CD1c-positive myeloid dendritic cell (primary cell): ENCODE results near the gene THAP4.
"Not testable (repeated sequence)": the region's sequence is repeated elsewhere in the genome, so short reads cannot be mapped to it uniquely, and the experiment has no call there.

ENCODE experiments used
- DNase-seq: peaks from one replicate; pipeline ENCODE4 v3.0.0-alpha.2; 2016; ENCODE audit errors: extremely low spot score

THAP4 gene

GRCh38 chr2:241613017-241613780 is 23.8 kb downstream of the THAP4 start:
- DNase-seq = no peak

GRCh38 chr2:241612156-241613016 is 24.6 kb downstream of the THAP4 start:
- DNase-seq = no peak

- DNase-seq = no peak
These were observed 25.9 kb downstream of the THAP4 start for GRCh38 chr2:241611062-241611461.

- peak; percentile 89 for DNase-seq
These were observed 26.8 kb downstream of the THAP4 start for GRCh38 chr2:241609859-241610793.

DNA sequence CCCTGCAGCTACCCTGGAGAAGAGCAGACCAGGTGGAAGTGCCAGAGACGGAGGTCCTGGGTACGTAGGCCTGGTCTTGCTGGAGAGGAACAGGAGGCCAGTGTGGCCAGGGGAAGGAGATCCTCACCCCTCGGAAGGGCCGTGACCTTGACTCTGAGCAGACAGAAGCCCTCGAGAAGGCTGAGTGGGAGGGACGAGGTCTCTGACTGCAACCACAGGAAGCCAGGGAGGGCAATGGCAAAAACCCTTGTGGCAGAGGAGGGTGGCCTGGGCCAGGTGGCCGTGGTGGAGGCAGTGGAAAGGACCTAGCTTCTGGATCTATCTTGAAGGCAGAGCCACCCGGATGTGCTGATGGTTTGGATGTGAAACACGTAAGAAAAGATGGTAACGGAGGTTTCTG is 28.1 kb downstream of the THAP4 start:
- DNase-seq = peak; percentile 13

GRCh38 chr2:241607162-241607885 is 29.6 kb downstream of the THAP4 start:
- DNase-seq = no peak

DNA sequence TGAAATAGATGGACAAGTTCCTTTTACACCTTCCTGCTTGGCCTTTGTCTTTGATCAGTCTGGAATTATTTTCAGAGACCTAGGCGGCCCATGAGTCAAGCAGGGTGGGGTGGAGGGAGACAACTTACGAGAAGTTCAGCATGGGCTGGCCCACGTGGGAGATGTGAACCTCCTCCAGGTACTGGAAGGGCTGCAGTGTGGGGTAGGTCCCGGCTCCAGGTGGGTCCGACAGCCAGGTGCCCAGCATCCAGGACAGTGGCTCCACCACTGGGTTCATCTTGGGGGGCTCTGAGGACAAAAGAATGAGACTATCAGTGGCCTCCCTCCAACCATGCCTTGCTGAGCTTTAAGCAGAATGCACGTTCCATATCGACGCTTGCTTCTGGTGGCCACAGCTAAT is 30.8 kb downstream of the THAP4 start:
- DNase-seq = no peak

- DNase-seq = no peak
These were observed 33.3 kb downstream of the THAP4 start for GRCh38 chr2:241603686-241604085.

DNA sequence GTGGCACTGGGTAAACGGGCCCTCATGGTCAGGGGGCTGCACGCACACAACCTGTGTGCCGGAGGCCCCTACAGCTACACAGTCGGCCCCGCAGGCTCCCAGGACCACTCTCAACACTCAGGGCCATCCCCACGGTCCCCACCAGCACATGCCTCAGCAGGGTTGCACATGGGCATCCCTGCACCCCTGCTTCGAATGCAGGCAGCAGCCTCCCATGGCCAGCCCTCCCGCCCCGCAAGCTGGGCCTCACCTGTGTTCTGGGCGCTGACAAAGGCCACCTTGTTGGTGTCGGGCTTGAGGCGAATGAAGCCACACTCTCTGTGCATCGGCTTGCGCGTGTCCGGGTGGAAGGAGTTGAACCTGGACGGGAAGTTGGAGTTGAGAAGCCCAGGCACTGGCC is 34.2 kb downstream of the THAP4 start:
- no peak for DNase-seq

DNA sequence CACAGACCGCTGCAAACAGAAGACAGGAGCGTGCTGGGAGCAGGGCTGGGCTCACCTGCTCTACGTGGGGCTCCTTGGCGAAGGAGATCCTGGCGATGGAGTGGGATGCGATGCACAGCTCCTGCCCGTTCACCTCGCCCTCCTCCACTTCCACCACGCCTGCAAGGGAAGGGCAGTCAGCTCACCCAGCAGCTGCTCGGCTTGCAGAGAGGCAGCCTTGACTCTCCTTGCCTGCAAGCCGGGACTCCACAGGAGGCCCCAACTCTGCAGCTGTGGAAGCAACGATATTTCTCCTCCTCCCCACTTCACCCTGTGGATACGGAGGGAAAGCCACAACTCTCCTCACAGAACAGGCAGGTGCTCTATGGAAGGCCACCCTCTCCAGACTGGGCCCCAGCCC is 35.1 kb downstream of the THAP4 start:
- DNase-seq = no peak

- DNase-seq = no peak
These were observed 37.3 kb downstream of the THAP4 start for GRCh38 chr2:241599615-241600014.

DNA sequence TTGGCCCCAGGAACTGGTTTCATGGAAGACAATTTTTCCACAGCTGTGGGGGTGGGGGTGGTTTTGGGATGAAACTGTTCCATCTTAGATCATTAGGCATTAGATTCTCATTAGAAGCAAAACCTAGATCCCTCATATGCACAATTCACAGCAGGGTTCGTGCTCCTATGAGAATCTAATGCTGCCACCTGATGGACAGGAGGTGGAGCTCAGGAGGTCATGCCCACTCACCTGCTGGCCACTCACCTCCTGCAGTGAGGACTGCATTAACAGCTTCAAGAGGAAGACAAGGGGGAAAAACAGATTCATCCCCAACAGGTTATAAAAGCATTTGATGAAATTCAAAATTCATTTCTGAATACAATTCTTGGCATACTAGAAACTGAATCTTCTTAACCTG is 38.5 kb downstream of the THAP4 start:
- no peak for DNase-seq

- DNase-seq = no peak
These were observed 38.9 kb downstream of the THAP4 start for GRCh38 chr2:241598061-241598460.

GRCh38 chr2:241597561-241597960 is 39.4 kb downstream of the THAP4 start:
- no peak for DNase-seq

DNA sequence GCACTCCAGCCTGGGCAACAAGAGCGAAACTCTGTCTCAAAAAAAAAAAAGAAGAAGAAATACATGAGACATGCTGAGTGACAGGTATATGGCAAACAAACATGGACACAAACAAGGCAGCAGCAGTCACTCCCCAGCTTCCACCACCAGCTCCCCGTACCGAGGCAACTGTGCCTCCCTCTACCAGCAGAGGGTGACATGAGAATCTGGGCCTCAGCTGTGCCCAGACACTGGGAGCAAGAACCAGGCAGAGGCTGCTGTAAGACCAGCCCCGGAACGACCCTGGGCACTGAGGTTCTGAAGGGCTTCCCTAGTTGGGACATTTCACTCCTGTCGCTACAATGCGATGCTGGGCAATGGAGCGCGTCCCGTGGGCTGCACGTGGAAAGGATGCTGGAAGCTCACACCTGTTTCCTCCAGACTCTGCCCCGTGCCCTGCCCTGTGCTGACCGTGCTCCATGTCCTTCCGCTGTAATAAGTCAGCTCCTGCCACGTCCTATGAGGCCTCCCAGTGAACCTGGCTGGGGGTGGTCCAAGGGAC is 41.3 kb downstream of the THAP4 start:
- peak; percentile 7 for DNase-seq

- DNase-seq = no peak
These were observed 43.7 kb downstream of the THAP4 start for GRCh38 chr2:241593271-241593670.

- no peak for DNase-seq
These were observed 44.7 kb downstream of the THAP4 start for GRCh38 chr2:241592126-241592845.

DNA sequence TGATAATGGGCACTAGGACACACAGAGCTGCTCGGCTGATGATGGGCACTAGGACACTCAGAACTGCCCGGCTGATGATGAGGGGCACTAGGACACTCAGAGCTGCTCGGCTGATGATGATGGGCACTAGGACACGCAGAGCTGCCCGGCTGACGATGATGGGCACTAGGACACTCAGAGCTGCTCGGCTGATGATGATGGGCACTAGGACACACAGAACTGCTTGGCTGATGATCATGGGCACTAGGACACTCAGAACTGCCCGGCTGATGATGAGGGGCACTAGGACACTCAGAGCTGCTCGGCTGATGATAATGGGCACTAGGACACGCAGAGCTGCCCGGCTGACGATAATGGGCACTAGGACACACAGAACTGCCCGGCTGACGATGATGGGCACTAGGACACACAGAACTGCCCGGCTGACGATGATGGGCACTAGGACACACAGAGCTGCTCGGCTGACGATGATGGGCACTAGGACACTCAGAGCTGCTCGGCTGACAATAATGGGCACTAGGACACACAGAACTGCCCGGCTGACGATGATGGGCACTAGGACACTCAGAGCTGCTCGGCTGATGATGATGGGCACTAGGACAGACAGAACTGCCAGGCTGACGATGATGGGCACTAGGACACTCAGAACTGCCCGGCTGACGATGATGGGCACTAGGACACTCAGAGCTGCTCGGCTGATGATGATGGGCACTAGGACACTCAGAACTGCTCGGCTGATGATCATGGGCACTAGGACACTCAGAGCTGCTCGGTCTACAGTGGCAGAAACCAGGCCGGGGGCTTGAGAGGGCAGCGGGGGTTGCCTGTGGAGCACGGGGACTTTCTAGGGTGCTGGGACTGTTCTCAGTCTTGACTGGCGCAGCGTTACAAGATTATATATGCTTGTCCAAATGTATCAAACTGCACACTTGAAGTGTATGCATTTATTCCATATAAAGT is 46.2 kb downstream of the THAP4 start:
- DNase-seq = not testable (repeated sequence)

GRCh38 chr2:241589863-241590262 is 47.1 kb downstream of the THAP4 start:
- DNase-seq = not testable (repeated sequence)
